Muscle of back (tissue), 11 donors: Measurements from ENCODE around the gene SLC1A3. TPM values are rescaled to one million over a fixed set of nuclear protein-coding genes. Genes with fewer than 3 reads are reported as not detected.
"Not testable (repeated sequence)": the region's sequence is repeated elsewhere in the genome, so short reads cannot be mapped to it uniquely, and the experiment has no call there.

Experiments used
- DNase-seq, 3 donors: peaks; one replicate each; pipeline versions ENCODE4 v3.0.0 to v3.0.0-alpha.2; 2013
- polyA plus RNA-seq, 10 donors: library from polyadenylated mRNA; unstranded; fragments of 120-200 nt; gene quantifications; one replicate each; pipeline ENCODE4 v1.2.1, GENCODE V29; 2013; ENCODE audit not compliant: insufficient read length in 10 of 10

Gene SLC1A3
- polyA plus RNA-seq, 10 donors, result 16.6 to 36.4 (median 20.9) TPM

GRCh38 chr5:36629729-36630128, 23.3 kb downstream of the SLC1A3 start:
- DNase-seq, result no peak

GRCh38 chr5:36630201-36631145, 24.1 kb downstream of the SLC1A3 start:
- DNase-seq, result no peak

- DNase-seq, result no peak
These were observed 24.7 kb downstream of the SLC1A3 start for GRCh38 chr5:36631154-36631553.

GRCh38 chr5:36631620-36632362, 25.4 kb downstream of the SLC1A3 start:
- no peak for DNase-seq

GRCh38 chr5:36632363-36632664, 25.9 kb downstream of the SLC1A3 start:
- DNase-seq, result no peak

GRCh38 chr5:36635721-36636390, 29.4 kb downstream of the SLC1A3 start:
- no peak for DNase-seq

- no peak for DNase-seq
These were observed 30.7 kb downstream of the SLC1A3 start for GRCh38 chr5:36637101-36637500.

- no peak for DNase-seq
These were observed 31.1 kb downstream of the SLC1A3 start for GRCh38 chr5:36637516-36637915.

- DNase-seq, result no peak
These were observed 31.6 kb downstream of the SLC1A3 start for GRCh38 chr5:36638056-36638455.

- DNase-seq, result no peak
These were observed 34.5 kb downstream of the SLC1A3 start for GRCh38 chr5:36640949-36641348.

- peak in 1 of 3 donors; percentile 54 for DNase-seq
These were observed 35.0 kb downstream of the SLC1A3 start for GRCh38 chr5:36641431-36641830.

GRCh38 chr5:36642089-36642488, 35.7 kb downstream of the SLC1A3 start:
- no peak for DNase-seq

GRCh38 chr5:36643162-36643561, 36.8 kb downstream of the SLC1A3 start:
- no peak for DNase-seq

GRCh38 chr5:36643841-36644240, 37.4 kb downstream of the SLC1A3 start:
- DNase-seq, result not testable (repeated sequence)

- DNase-seq, result no peak
These were observed 38.3 kb downstream of the SLC1A3 start for GRCh38 chr5:36644727-36645126.

GRCh38 chr5:36646100-36646499, 39.7 kb downstream of the SLC1A3 start:
- DNase-seq, result no peak

GRCh38 chr5:36646507-36647023, 40.2 kb downstream of the SLC1A3 start:
- DNase-seq, result peak in 1 of 3 donors; percentile 51

- no peak for DNase-seq
These were observed 40.6 kb downstream of the SLC1A3 start for GRCh38 chr5:36647046-36647445.

- DNase-seq, result no peak
These were observed 42.0 kb downstream of the SLC1A3 start for GRCh38 chr5:36648426-36648825.

- peak in 1 of 3 donors; percentile 63 for DNase-seq
These were observed 45.6 kb downstream of the SLC1A3 start for GRCh38 chr5:36651761-36652685.
